PC-9 (cell line): ENCODE measurements around the gene MACROD1. TPM values are rescaled to one million over a fixed set of nuclear protein-coding genes. Genes with fewer than 3 reads are reported as not detected.

Source experiments
- BruUV-seq: library from RNA; stranded (reverse); fragments of 400-500 nt; replicated peaks from 2 replicates; lab custom pipeline; 2021; lab: Mats Ljungman, UMichigan
- CTCF ChIA-PET: fragments of 300-600 bp; sonication (Branson Sonifier 250); formaldehyde crosslinking; loops from one replicate; lab custom pipeline; 2022; ENCODE audit warnings: antibody characterized with exemption; lab: Charles Lee
- POLR2A ChIA-PET: fragments of 300-600 bp; sonication (Branson Sonifier 250); formaldehyde crosslinking; loops from one replicate; lab custom pipeline; 2022; ENCODE audit warnings: antibody characterized with exemption; ENCODE audit not compliant: unreplicated experiment; lab: Charles Lee
- DNase-seq, 2 experiments: peaks; one replicate each; pipeline versions ENCODE4 v3.0.0 to v3.0.0-alpha.2; 2015 to 2022; ENCODE audit warnings: mixed read lengths in 1 of 2
- H2AFZ ChIP-seq: fragments of 200-600 bp; sonication (generic); 2 replicates; pipeline ENCODE4 v1.8.1; 2017; ENCODE audit warnings: antibody characterized with exemption
- H3F3A ChIP-seq: fragments of 200-600 bp; sonication (generic); 2 replicates; pipeline ENCODE4 v1.8.1; 2017; ENCODE audit warnings: antibody characterized with exemption, mild to moderate bottlenecking, low read depth; ENCODE audit not compliant: insufficient read depth
- H3K27ac ChIP-seq: fragments of 200-600 bp; sonication (generic); 2 replicates; pipeline ENCODE4 v1.6.1; 2016; ENCODE audit warnings: mixed run types
- H3K27me3 ChIP-seq: fragments of 200-600 bp; sonication (generic); 2 replicates; pipeline ENCODE4 v1.6.1; 2016; ENCODE audit warnings: low read depth, mixed run types; ENCODE audit not compliant: insufficient read depth
- H3K36me3 ChIP-seq: fragments of 200-600 bp; sonication (generic); 2 replicates; pipeline ENCODE4 v1.6.1; 2016; ENCODE audit warnings: low read depth, mixed run types
- H3K4me1 ChIP-seq: fragments of 200-600 bp; sonication (generic); replicated peaks from 2 replicates; pipeline ENCODE4 v1.6.1; 2016; ENCODE audit warnings: mixed run types; ENCODE audit not compliant: insufficient read depth
- H3K4me2 ChIP-seq: fragments of 200-600 bp; sonication (generic); 2 replicates; pipeline ENCODE4 v1.6.1; 2017; ENCODE audit warnings: mixed run types
- H3K4me3 ChIP-seq: fragments of 200-600 bp; sonication (generic); 2 replicates; pipeline ENCODE4 v1.6.1; 2016; ENCODE audit warnings: mixed run types
- H3K79me2 ChIP-seq: fragments of 200-600 bp; sonication (generic); 2 replicates; pipeline ENCODE4 v1.6.1; 2017; ENCODE audit warnings: low read depth, mixed run types
- H3K9me2 ChIP-seq: fragments of 200-600 bp; sonication (generic); 2 replicates; pipeline ENCODE4 v1.8.1; 2017; ENCODE audit warnings: mild to moderate bottlenecking; ENCODE audit not compliant: insufficient read depth
- H3K9me3 ChIP-seq: fragments of 200-600 bp; sonication (generic); 2 replicates; pipeline ENCODE4 v1.8.1; 2016; ENCODE audit warnings: low read depth; ENCODE audit not compliant: insufficient read depth
- H4K20me1 ChIP-seq: fragments of 200-600 bp; sonication (generic); 2 replicates; pipeline ENCODE4 v1.8.1; 2017; ENCODE audit not compliant: insufficient read depth
- CTCF ChIP-seq: fragments of 200-600 bp; sonication (generic); conservative IDR thresholded peaks from 2 replicates; pipeline ENCODE4 v1.6.1; 2017; ENCODE audit warnings: mixed run types, antibody characterized with exemption, mild to moderate bottlenecking, moderate library complexity
- EZH2 ChIP-seq: fragments of 200-600 bp; sonication (generic); IDR thresholded peaks from 2 replicates; pipeline ENCODE4 v1.8.0; 2017; ENCODE audit warnings: antibody characterized with exemption, low read depth
- intact Hi-C: fragments of 100-400 bp; cut with micrococcal nuclease; formaldehyde crosslinking; loops from one replicate; pipeline ENCODE4 v1.10.0; 2022; ENCODE audit not compliant: unreplicated experiment
- total RNA-seq: library from RNA; stranded (reverse); gene quantifications from 2 replicates; pipeline ENCODE4 v1.2.3, GENCODE V29; 2021

MACROD1 gene
- total RNA-seq, 1 experiment from 2014 or later = 41.0 TPM

GRCh38 chr11:64083398-64084080, 82.4 kb downstream of the MACROD1 start:
- Histone ChIP-seq H3K4me1 (no peaks in the 10 kb centered on the region), H3K4me2 (no peak overlapping the region), H2AFZ (no peak overlapping the region), H3K27me3 (no peaks in the 10 kb centered on the region), H3K9me2 (no peaks in the 10 kb centered on the region), H3F3A (no peaks in the 10 kb centered on the region), H3K4me3 (no peak overlapping the region), H3K79me2 (no peaks in the 10 kb centered on the region), H3K9me3 (no peaks in the 10 kb centered on the region), H4K20me1 (peaks cover 20% of the 10 kb centered on the region; the same call in 1 of the 2 replicates), H3K27ac (no peak overlapping the region), H3K36me3 (no peaks in the 10 kb centered on the region)
- CTCF ChIA-PET = interaction anchor here (0.7 kb wide), 1 partner anchor 168 kb away, joined by 6 read pairs; the partner anchor contains the start of gene PLCB3
- TF ChIP-seq EZH2 = no peak
- no peak for TF ChIP-seq CTCF
- BruUV-seq = no TSS peak
- POLR2A ChIA-PET = no interaction called here
- intact Hi-C loops = no loop called here
- no peak for DNase-seq

- intact Hi-C loops = no loop called here
These were observed 84.0 kb downstream of the MACROD1 start for GRCh38 chr11:64081745-64082442.

GRCh38 chr11:64080390-64080789, 85.5 kb downstream of the MACROD1 start:
- intact Hi-C loops = no loop called here
- no peak overlapping the region for H2AFZ ChIP-seq
- no peaks in the 10 kb centered on the region for H3K9me3 ChIP-seq
- H3K9me2 ChIP-seq = no peaks in the 10 kb centered on the region
- no peaks in the 10 kb centered on the region for H3K27me3 ChIP-seq
- H3K4me3 ChIP-seq = no peak overlapping the region
- CTCF ChIA-PET = no interaction called here
- H3K4me2 ChIP-seq = no peak overlapping the region
- peaks cover 28% of the 10 kb centered on the region for H4K20me1 ChIP-seq
- POLR2A ChIA-PET = no interaction called here
- H3K79me2 ChIP-seq = no peaks in the 10 kb centered on the region
- no TSS peak for BruUV-seq
- H3K36me3 ChIP-seq = no peaks in the 10 kb centered on the region
- no peaks in the 10 kb centered on the region for H3K4me1 ChIP-seq
- TF ChIP-seq EZH2 (no peak), CTCF (no peak)
- H3F3A ChIP-seq = no peaks in the 10 kb centered on the region
- no peak overlapping the region for H3K27ac ChIP-seq
- no peak for DNase-seq

More at GRCh38 chr11:64081745-64082442, 84.0 kb downstream of the MACROD1 start:
- no peaks in the 10 kb centered on the region for H3K9me3 ChIP-seq
- H2AFZ ChIP-seq = no peak overlapping the region
- no peak for TF ChIP-seq EZH2
- TF ChIP-seq CTCF = no peak
- ChIA-PET POLR2A (no interaction called here), CTCF (no interaction called here)
- H3K4me1 ChIP-seq = no peaks in the 10 kb centered on the region
- no peaks in the 10 kb centered on the region for H3K9me2 ChIP-seq
- DNase-seq = no peak
- no peaks in the 10 kb centered on the region for H3K27me3 ChIP-seq
- no peaks in the 10 kb centered on the region for H3K36me3 ChIP-seq
- H3K27ac ChIP-seq = no peak overlapping the region
- peaks cover 26% of the 10 kb centered on the region; the same call in 1 of the 2 replicates for H4K20me1 ChIP-seq
- BruUV-seq = no TSS peak
- H3F3A ChIP-seq = no peaks in the 10 kb centered on the region
- H3K4me3 ChIP-seq = no peak overlapping the region
- H3K79me2 ChIP-seq = no peaks in the 10 kb centered on the region
- no peak overlapping the region for H3K4me2 ChIP-seq
